Fibroblast of pulmonary artery (primary cell): ENCODE results near the gene ZCCHC2.

Experiments
- DNase-seq: peaks from one replicate; pipeline ENCODE4 v3.0.0-alpha.2; 2010; ENCODE audit warnings: low read depth
- H3K4me3 ChIP-seq: replicated peaks from 2 replicates; pipeline ENCODE4 v1.5.1; 2011; ENCODE audit warnings: low read depth, mild to moderate bottlenecking, control low read depth, low read length, moderate library complexity
- TF ChIP-seq, protein P1 (sequence below): IDR thresholded peaks from 2 replicates; pipeline ENCODE4 v1.5.1; 2011; ENCODE audit warnings: mild to moderate bottlenecking, control low read depth, low read length, inconsistent platforms; ENCODE audit errors: missing control alignments

Gene ZCCHC2

DNA sequence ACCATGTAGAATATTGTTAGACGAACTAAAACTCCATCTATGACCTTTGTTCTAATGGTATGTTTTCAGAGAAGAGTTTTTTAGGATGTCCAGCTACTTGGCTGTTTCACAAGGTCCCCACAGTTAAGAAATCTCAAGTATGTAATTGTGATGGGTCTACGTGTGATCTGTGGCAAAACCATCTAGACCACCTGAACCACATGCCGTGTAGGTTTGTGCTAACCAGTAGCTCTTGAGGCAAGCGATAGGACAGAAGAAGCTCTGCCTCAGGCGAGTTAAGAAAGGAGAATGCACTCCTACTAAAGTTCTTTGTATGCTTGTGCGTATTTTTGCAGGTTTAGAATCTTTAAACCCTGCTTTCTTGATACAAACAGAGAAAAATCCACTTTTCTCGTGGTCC lies 13.2 kb downstream of the ZCCHC2 start:
- no peak overlapping the region for H3K4me3 ChIP-seq
- TF ChIP-seq, protein P1, sequence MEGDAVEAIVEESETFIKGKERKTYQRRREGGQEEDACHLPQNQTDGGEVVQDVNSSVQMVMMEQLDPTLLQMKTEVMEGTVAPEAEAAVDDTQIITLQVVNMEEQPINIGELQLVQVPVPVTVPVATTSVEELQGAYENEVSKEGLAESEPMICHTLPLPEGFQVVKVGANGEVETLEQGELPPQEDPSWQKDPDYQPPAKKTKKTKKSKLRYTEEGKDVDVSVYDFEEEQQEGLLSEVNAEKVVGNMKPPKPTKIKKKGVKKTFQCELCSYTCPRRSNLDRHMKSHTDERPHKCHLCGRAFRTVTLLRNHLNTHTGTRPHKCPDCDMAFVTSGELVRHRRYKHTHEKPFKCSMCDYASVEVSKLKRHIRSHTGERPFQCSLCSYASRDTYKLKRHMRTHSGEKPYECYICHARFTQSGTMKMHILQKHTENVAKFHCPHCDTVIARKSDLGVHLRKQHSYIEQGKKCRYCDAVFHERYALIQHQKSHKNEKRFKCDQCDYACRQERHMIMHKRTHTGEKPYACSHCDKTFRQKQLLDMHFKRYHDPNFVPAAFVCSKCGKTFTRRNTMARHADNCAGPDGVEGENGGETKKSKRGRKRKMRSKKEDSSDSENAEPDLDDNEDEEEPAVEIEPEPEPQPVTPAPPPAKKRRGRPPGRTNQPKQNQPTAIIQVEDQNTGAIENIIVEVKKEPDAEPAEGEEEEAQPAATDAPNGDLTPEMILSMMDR: no peak
- no peak for DNase-seq

DNA sequence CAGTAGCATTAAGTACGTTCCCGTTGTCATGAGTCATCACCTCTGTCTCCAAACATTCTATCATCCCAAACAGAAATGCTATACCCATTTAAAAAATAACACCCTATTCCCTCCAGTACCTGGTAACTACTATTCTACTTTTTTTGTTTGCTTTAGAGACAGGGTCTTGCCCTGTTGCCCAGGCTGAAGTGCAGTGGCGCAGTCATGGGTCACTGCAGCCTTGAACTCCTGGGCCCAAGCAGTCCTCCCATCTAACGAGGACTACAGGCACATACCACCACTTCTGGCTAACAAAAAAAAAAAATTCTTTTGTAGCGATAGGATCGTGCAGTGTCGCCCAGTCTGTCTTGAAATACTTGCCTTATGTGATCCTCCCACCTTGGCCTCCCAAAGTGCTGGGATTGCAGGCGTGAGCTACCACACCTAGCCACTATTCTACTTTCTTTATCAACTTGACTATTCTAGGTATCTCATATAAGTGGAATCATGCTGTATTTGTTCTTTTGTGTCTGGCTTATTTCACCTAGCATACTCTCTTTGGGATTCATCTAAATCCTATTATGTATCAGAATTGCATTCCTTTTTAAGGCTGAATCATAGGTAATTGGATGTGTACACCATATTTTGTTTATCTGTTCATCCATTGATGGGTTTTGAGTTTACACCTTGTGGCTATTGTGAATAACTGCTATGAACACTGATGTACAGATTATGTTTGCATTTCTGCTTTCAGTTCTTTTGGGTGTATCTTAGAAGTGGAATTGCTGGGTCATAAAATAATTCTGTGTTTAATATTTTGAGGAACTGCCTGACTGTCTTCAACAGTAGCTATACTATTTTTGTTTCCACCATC lies 14.4 kb downstream of the ZCCHC2 start:
- H3K4me3 ChIP-seq: no peak overlapping the region
- no peak for DNase-seq

DNA sequence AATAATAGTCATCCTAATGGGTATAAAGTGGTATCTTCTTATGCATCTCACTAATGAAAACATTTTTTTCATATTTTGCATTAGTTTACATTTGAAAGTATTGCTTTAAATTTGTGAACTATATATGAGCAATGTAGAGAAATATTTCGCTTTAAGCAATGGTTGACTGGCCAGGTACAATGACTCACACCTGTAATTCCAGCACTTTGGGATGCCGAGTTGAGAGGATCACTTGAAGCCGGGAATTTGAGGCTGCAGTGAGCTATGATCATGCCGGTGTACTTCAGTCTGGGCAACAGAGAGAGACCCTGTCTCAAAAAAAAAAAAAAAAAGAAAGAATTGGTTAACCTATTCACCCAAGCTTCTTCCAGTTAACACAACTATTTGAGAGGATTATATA lies 15.1 kb downstream of the ZCCHC2 start:
- DNase-seq: no peak
- TF ChIP-seq, protein P1: no peak

More for the DNA sequence above, 14.4 kb downstream of the ZCCHC2 start:
- TF ChIP-seq, protein P1: no peak

DNA sequence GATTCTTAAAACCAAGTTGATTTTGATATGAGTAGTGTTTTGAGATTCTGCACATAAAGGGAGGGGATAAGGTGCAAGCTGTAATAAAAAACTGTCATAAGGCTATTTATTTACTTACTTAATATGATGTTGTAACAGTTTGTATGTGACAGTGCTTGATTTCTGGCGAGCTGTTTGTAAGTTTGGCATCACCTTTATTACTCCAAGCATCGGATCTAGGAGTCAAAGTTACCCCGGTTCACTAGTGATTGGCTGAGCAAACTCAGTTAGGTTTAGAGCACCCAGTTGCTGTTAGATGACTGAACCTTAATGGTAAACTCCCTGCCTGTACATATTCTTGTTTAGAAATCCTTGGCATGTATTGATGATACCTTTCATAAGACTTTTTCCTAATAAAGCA lies 16.1 kb downstream of the ZCCHC2 start:
- no peak overlapping the region for H3K4me3 ChIP-seq
- TF ChIP-seq, protein P1: no peak
- DNase-seq: no peak

More for the DNA sequence above, 15.1 kb downstream of the ZCCHC2 start:
- no peak overlapping the region for H3K4me3 ChIP-seq

DNA sequence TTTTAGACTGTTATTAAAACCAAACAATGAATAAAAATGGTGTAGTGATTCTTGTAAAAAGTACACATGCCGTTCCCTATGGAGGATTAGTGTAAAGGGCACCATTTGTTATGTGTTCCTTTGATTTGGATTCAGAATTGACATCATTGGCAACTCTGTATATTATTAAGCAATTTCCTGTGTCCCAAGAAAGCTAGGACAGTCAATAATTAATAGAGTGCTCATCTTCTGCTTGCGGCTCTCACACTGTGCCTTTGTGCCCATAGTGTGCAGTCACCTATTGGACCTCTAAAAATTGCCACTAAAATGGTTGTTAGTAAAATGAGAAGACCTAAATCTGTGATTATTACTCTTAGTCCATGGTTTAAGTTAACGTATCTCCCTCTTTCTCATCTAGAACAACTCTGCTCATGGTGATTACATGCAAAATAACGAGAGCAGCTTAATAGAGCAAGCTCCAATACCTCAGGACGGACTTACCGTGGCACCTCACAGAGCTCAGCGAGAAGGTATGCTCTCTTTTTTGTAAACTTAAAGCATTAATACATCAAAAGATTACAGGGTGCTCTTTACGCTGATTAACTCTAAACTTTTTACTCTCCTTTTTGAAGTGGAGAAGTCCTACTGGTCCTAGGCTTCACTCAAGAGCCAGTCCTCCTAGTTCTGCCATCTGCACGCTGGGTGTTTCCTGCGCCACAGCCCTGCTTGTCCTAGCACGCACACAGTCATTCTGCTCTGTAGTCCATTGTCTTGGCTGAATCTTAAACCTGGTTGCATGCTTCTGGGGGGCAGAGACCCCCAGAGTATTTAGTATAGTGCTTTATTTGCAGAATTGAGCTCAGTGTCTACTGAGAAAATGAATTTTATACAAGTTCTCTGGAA lies 16.7 kb downstream of the ZCCHC2 start:
- DNase-seq: no peak
- no peak overlapping the region for H3K4me3 ChIP-seq
- TF ChIP-seq, protein P1: no peak

DNA sequence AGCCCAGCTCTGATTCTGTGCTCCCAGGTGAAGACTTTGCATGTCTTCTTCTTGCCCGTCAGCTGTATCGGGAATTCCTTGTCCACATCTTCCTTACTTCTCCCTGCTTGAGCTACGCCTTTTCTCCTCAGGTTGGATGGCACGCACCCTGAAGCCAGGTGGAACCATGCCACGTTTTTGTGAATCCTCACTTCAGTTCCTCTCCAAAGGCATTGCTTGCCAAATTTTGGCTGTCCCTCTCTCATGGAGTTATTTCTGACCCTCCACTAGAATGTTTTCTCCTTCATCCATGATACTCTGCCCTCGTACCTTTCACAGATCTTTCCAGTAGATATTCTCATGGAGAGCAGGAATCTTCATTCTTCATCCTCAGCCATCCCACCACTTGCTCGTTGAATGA lies 20.2 kb downstream of the ZCCHC2 start:
- no peak for DNase-seq
- TF ChIP-seq, protein P1: no peak
- H3K4me3 ChIP-seq: no peak overlapping the region
